AG09319 (cell line): ENCODE measurements around the gene CBFB.
"Not testable (repeated sequence)": the region's sequence is repeated elsewhere in the genome, so short reads cannot be mapped to it uniquely, and the experiment has no call there.

Source experiments
- DNase-seq: peaks from one replicate; pipeline ENCODE4 v3.0.0-alpha.2; 2010; ENCODE audit warnings: low read depth; ENCODE audit errors: extremely low read depth
- CTCF ChIP-seq: IDR thresholded peaks from 2 replicates; pipeline ENCODE4 v1.5.1; 2011; ENCODE audit warnings: low read depth, mild to moderate bottlenecking, inconsistent platforms, low read length, moderate library complexity

The CBFB gene

DNA sequence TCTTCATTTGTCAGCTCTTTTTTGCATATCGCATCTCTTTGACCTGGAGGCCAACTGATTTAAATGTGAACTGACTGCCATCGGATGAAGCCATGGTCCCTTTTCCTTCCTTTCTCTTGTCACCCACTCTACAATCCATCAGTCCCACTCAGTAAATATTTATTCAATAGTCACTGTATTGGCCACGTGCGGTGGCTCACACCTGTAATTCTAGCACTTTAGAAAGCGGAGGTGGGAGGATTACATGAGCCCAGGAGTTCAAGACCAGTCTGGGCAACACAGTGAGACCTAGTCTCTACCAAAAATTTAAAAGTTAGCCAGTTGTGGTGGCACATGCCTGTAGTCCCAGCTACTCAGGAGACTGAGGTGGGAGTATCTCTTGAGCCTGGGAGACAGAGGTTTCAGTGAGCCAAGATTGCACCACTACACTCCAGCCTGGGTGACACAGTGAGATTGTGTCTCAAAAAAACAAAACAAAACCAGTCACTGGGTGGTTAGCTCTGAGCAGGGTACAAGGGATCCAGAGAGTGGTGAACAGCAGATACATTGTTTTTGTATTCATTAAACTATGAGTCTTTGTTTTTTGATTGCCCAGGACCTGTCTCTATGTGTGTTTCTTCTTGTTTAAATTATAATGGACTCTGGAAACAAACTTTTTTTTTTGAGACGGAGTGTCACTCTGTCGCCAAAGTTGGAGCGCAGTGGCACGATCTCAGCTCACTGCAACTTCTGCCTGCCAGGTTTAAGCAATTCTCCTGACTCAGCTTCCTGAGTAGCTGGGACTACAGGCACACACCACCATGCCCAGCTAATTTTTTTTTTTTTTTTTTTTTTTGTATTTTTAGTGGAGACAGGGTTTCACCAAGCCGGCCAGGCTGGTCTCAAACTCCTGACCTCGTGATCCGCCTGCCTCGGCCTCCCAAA lies 87.7 kb downstream of the CBFB start:
- no peak for TF ChIP-seq CTCF
- no peak for DNase-seq

- DNase-seq, result no peak
- TF ChIP-seq CTCF, result no peak
These were observed 88.8 kb downstream of the CBFB start for GRCh38 chr16:67117716-67118115.

GRCh38 chr16:67120025-67120424 lies 91.1 kb downstream of the CBFB start:
- TF ChIP-seq CTCF, result no peak
- no peak for DNase-seq

DNA sequence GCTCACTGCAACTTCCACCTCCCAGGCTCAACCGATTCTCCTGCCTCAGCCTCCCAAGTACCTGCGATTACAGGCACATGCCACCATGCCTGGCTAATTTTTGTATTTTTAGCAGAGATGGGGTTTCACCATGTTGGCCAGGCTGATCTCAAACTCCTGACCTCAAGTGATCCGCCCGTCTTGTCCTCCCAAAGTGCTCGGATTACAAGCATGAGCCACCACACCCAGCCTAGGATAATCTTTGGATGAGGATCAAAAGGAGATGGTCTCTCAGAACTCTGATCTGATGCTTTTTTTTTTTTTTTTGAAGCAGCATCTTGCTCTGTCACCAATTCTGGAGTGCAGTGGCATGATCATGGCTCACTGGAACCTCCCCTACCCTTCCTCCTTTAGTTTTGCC lies 93.8 kb downstream of the CBFB start:
- DNase-seq, result not testable (repeated sequence)

DNA sequence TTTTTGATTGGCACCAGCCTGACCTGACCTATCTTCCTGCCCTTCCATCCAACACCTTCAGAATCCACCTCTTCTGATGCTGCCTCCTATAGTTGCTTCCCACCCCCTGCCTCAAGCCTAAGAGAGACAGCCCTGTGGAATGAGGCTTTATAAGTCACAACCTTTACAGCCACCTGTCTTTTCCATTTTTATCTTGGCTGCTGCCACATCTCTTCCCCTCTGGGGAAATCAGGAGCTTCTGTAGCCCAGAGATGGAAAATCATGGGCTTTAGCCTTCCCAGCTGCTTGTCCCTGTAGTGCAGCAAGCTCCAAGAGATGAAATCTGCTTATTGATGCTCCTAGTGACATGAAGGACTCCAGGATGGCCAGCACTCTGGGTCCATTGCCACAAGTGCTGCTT lies 99.5 kb downstream of the CBFB start:
- TF ChIP-seq CTCF, result no peak

DNA sequence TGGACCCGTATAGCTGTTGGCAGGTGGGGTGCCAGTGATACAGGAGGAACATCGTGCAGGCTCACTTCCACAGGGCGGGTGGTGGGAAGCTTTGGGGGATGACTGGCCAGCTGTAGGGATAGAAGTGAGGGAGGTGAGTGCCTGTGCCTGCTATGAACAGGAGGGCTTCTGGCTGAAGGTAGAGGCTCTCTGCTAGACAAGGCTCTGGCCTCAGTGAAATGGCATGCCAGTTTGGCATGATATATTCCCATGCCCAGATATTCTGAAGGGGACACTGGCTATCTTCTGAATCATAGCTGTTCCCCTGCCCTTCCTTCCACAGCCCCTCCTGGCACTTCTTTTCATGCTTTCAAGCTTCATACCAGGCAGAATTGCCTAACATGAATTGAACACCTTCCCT lies 99.9 kb downstream of the CBFB start:
- TF ChIP-seq CTCF, result no peak
- DNase-seq, result no peak

More for the DNA sequence above, 99.5 kb downstream of the CBFB start:
- no peak for DNase-seq

GRCh38 chr16:67129422-67129821 lies 100.5 kb downstream of the CBFB start:
- DNase-seq, result no peak
- TF ChIP-seq CTCF, result no peak

GRCh38 chr16:67137605-67138004 lies 108.7 kb downstream of the CBFB start:
- no peak for TF ChIP-seq CTCF
- DNase-seq, result no peak
